Inflammatory macrophage treated with lipopolysaccharide for 1 hour (primary cell): Measurements from ENCODE around the gene DNAI1.

Experiments used
- DNase-seq, 2 donors: peaks; one replicate each; pipeline ENCODE4 v3.0.0-alpha.2; 2020 to 2022

DNAI1 gene

GRCh38 chr9:34546834-34547827 lies 88.5 kb downstream of the DNAI1 start:
- peak; percentile 38 to 75 for DNase-seq

GRCh38 chr9:34547960-34548611 lies 89.5 kb downstream of the DNAI1 start:
- peak; percentile 22 to 56 for DNase-seq

- DNase-seq = no peak
These were observed 90.8 kb downstream of the DNAI1 start for GRCh38 chr9:34549407-34549732.

- DNase-seq = no peak
These were observed 91.5 kb downstream of the DNAI1 start for GRCh38 chr9:34550016-34550680.

GRCh38 chr9:34550681-34551270 lies 92.2 kb downstream of the DNAI1 start:
- DNase-seq = no peak

GRCh38 chr9:34551751-34552605 lies 93.4 kb downstream of the DNAI1 start:
- DNase-seq = no peak

- no peak for DNase-seq
These were observed 94.0 kb downstream of the DNAI1 start for GRCh38 chr9:34552606-34552981.

GRCh38 chr9:34552986-34553385 lies 94.4 kb downstream of the DNAI1 start:
- DNase-seq = no peak

- DNase-seq = no peak
These were observed 95.0 kb downstream of the DNAI1 start for GRCh38 chr9:34553511-34554021.

GRCh38 chr9:34554211-34555001 lies 95.8 kb downstream of the DNAI1 start:
- no peak for DNase-seq

- DNase-seq = no peak
These were observed 96.4 kb downstream of the DNAI1 start for GRCh38 chr9:34555002-34555348.

- no peak for DNase-seq
These were observed 96.9 kb downstream of the DNAI1 start for GRCh38 chr9:34555500-34555899.

- no peak for DNase-seq
These were observed 97.4 kb downstream of the DNAI1 start for GRCh38 chr9:34555936-34556525.

- no peak for DNase-seq
These were observed 98.3 kb downstream of the DNAI1 start for GRCh38 chr9:34556949-34557348.

GRCh38 chr9:34557426-34558321 lies 99.1 kb downstream of the DNAI1 start:
- no peak for DNase-seq

GRCh38 chr9:34558364-34558763 lies 99.8 kb downstream of the DNAI1 start:
- DNase-seq = no peak

- no peak for DNase-seq
These were observed 100.5 kb downstream of the DNAI1 start for GRCh38 chr9:34558919-34559623.

- DNase-seq = peak; percentile 63 to 81
These were observed 101.2 kb downstream of the DNAI1 start for GRCh38 chr9:34559624-34560455.
